A673 (cell line): ENCODE results near the gene ARMCX6. TPM values are rescaled to one million over a fixed set of nuclear protein-coding genes. Genes with fewer than 3 reads are reported as not detected.

ENCODE experiments used
- Bru-seq: library from RNA; stranded (reverse); fragments of 400-500 nt; gene quantifications from one replicate; lab custom pipeline; 2021; lab: Mats Ljungman, UMichigan
- BruChase-seq, 2 experiments: library from RNA; stranded (reverse); fragments of 400-500 nt; gene quantifications; one replicate each; lab custom pipeline; 2021; lab: Mats Ljungman, UMichigan
- BruUV-seq: library from RNA; stranded (reverse); fragments of 400-500 nt; replicated peaks from 2 replicates; lab custom pipeline; 2021; lab: Mats Ljungman, UMichigan
- CTCF ChIA-PET: fragments of 300-600 bp; sonication (Branson Sonifier 250); formaldehyde crosslinking; loops from one replicate; lab custom pipeline; 2022; ENCODE audit warnings: antibody characterized with exemption; lab: Charles Lee
- POLR2A ChIA-PET: fragments of 300-600 bp; sonication (Branson Sonifier 250); formaldehyde crosslinking; loops from one replicate; lab custom pipeline; 2022; ENCODE audit warnings: antibody characterized with exemption; ENCODE audit not compliant: low non-redundant PET; lab: Charles Lee
- DNase-seq: peaks from one replicate; pipeline ENCODE4 v3.0.0-alpha.2; 2015; ENCODE audit warnings: low spot score
- H3K27ac ChIP-seq: fragments of 200-600 bp; sonication (generic); 2 replicates; pipeline ENCODE4 v1.5.1; 2016; ENCODE audit warnings: mixed run types, low read depth, mild to moderate bottlenecking, mixed read lengths, antibody characterized with exemption, low read length; ENCODE audit not compliant: poor library complexity, severe bottlenecking
- H3K27me3 ChIP-seq: fragments of 200-600 bp; sonication (generic); replicated peaks from 2 replicates; pipeline ENCODE4 v1.6.1; 2017; ENCODE audit warnings: mixed run types, low read depth, mild to moderate bottlenecking, mixed read lengths, antibody characterized with exemption, low read length; ENCODE audit not compliant: insufficient read depth, poor library complexity
- H3K36me3 ChIP-seq: fragments of 200-600 bp; sonication (generic); 2 replicates; pipeline ENCODE4 v1.6.1; 2016; ENCODE audit warnings: mixed run types, mild to moderate bottlenecking, mixed read lengths, antibody characterized with exemption, low read length; ENCODE audit not compliant: insufficient read depth, poor library complexity, severe bottlenecking
- H3K4me1 ChIP-seq: fragments of 200-600 bp; sonication (generic); 2 replicates; pipeline ENCODE4 v1.6.1; 2017; ENCODE audit warnings: mixed run types, mild to moderate bottlenecking, mixed read lengths, antibody characterized with exemption, low read length; ENCODE audit not compliant: insufficient read depth, poor library complexity, severe bottlenecking
- H3K4me3 ChIP-seq: fragments of 200-600 bp; sonication (generic); 2 replicates; pipeline ENCODE4 v1.5.1; 2016; ENCODE audit warnings: low read depth, mixed run types, mild to moderate bottlenecking, mixed read lengths, low read length; ENCODE audit not compliant: poor library complexity, severe bottlenecking
- H3K9me3 ChIP-seq: fragments of 200-600 bp; sonication (generic); 2 replicates; pipeline ENCODE4 v1.6.1; 2016; ENCODE audit warnings: mixed run types, low read depth, mild to moderate bottlenecking, mixed read lengths, antibody characterized with exemption, low read length; ENCODE audit not compliant: poor library complexity, severe bottlenecking
- EZH2 ChIP-seq: fragments of 200-600 bp; sonication (generic); IDR thresholded peaks from 2 replicates; pipeline ENCODE4 v1.6.1; 2017; ENCODE audit warnings: borderline replicate concordance, low read depth, mild to moderate bottlenecking, mixed read lengths, antibody characterized with exemption, low read length; ENCODE audit not compliant: poor library complexity, severe bottlenecking
- intact Hi-C: fragments of 100-400 bp; cut with micrococcal nuclease; formaldehyde crosslinking; loops from one replicate; pipeline ENCODE4 v1.10.0; 2022; ENCODE audit not compliant: unreplicated experiment
- long read RNA-seq: library from polyadenylated mRNA; stranded (forward); transcript quantifications from one replicate; pipeline ENCODE4 v2.0.0, GENCODE V29; 2022
- total RNA-seq: library from RNA; stranded (reverse); gene quantifications from 2 replicates; pipeline ENCODE4 v1.2.3, GENCODE V29; 2021
- TF ChIP-seq, protein P1 (sequence below): fragments of 300-800, 200-600 bp; sonication (generic); conservative IDR thresholded peaks from 2 replicates; pipeline ENCODE4 v1.5.1; 2017; ENCODE audit warnings: low read depth, mild to moderate bottlenecking, antibody characterized with exemption, low read length, moderate library complexity, mixed read lengths

ARMCX6 gene
- 39.9 and 44.7 TPM in 2 replicates for total RNA-seq
- percentile 63 among the genes with signal in this experiment for Bru-seq, nascent RNA
- percentile 75 among the genes with signal in this experiment for BruChase-seq, experiment 1, labeled RNA remaining after a 2-hour chase
- BruChase-seq, experiment 2, labeled RNA remaining after a 6-hour chase, result percentile 79 among the genes with signal in this experiment
- long read RNA-seq, transcript ARMCX6-201 (3 exons, 1,846 nt), result minor isoform, 7 of 27 reads
- long read RNA-seq, transcript ARMCX6-206 (4 exons, 846 nt), result major isoform, 11 of 27 reads
- long read RNA-seq, partial matches to known transcripts, result 1 of 27 reads
- long read RNA-seq, other reads (novel, unspliced or antisense), result 7 of 27 reads

DNA sequence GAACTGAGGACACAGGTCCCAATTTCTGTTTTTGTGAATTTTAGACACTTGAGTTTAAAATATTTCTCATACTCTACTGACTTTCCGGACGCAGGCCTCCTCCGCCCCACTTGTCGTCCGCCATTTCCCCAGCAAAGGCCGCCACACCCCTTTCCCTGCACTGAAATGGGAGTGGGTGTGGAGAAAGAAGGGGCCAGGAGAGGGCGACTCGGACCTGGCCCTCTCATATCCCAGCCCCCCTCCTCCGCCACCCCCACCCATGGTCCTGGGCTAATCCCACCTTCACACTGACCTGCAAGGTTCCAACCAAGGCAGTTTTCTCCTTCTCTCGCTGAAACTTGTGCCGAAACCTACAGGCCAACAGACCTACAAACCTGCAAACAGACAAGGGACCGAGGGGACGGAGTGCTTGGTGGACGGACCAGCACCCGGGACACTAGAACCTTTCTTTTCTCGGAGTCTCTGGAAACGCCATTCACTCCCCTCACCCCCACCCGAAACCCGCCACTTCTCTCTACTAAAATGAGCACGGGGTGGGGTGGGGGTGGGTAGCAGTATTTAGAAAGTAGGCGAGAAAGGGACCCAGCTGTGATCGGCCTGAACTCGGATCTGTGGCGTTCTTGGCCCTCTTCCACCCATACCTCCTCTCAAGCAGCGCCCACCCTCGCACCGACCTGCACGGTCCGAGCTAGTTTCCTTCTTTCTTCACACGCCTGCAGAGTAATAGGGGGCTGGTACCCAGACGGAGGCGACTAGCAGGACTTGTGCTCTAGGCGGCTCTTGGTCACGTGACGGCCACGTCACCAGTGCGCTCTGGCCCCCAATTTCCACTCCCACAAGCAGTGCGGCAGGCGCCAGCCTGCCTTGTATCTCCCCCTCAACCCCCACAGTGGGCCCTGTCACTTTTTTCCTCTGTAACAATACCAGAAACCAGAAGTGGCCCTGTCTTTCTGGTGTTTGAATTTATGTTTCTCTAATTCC is at the start of gene ARMCX6:
ARMCX6 (minus strand) TSS at position 790 of the 981 bp plus-strand sequence. CDS start 1,380 bp downstream, outside the sequence.
- BruUV-seq, result no TSS peak
- no peaks in the 10 kb centered on the region for H3K36me3 ChIP-seq
- intact Hi-C loops, result loop anchor here (5.0 kb wide), 2 partner anchors 125 to 180 kb away; no protein-coding TSS in a partner anchor
- H3K27ac ChIP-seq, result peak within 1 kb of the TSS; percentile 70
- CTCF ChIA-PET, result no interaction called here
- POLR2A ChIA-PET, result no interaction called here
- DNase-seq, result peak; percentile 79
- peak within 1 kb of the TSS; percentile 71 for H3K4me3 ChIP-seq
- no peaks in the 10 kb centered on the region for H3K9me3 ChIP-seq
- TF ChIP-seq, protein P1, sequence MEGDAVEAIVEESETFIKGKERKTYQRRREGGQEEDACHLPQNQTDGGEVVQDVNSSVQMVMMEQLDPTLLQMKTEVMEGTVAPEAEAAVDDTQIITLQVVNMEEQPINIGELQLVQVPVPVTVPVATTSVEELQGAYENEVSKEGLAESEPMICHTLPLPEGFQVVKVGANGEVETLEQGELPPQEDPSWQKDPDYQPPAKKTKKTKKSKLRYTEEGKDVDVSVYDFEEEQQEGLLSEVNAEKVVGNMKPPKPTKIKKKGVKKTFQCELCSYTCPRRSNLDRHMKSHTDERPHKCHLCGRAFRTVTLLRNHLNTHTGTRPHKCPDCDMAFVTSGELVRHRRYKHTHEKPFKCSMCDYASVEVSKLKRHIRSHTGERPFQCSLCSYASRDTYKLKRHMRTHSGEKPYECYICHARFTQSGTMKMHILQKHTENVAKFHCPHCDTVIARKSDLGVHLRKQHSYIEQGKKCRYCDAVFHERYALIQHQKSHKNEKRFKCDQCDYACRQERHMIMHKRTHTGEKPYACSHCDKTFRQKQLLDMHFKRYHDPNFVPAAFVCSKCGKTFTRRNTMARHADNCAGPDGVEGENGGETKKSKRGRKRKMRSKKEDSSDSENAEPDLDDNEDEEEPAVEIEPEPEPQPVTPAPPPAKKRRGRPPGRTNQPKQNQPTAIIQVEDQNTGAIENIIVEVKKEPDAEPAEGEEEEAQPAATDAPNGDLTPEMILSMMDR, result peak; percentile 47; the same call in 1 of the 2 replicates
- TF ChIP-seq EZH2, result no peak
- no peaks in the 10 kb centered on the region for H3K27me3 ChIP-seq
- H3K4me1 ChIP-seq, result peaks cover 12% of the 10 kb centered on the region

DNA sequence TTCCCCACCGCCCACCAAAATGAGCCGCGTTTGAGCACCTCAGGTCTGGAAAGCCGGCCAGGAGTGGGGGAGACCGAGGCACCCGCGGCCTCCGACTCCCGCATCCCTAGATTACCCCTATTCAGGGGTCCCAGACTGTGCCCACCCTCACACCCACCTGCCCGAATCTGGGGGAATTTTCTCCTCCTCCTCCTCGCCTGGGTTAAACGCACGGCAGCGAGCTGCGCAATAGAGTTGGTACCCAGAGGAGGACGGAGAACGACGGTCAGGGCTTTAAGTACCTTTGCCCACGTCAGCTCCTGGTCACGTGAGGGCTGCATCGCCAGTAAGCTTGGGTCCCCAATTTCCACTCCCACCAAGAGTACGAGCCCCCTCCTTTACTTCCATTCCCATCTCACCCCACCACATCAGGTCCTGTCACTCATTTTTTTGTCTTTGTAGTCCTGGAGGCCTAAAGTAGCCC is 41.8 kb upstream of the ARMCX6 start, which contains the start of gene ARMCX2:
ARMCX2 (minus strand) TSS at position 250 of the 463 bp plus-strand sequence. CDS start 2,262 bp downstream, outside the sequence.
- TF ChIP-seq EZH2, result no peak
- TF ChIP-seq, protein P1, result no peak
- BruUV-seq, result no TSS peak
- H3K9me3 ChIP-seq, result no peaks in the 10 kb centered on the region
- POLR2A ChIA-PET, result no interaction called here
- H3K36me3 ChIP-seq, result no peaks in the 10 kb centered on the region
- peak within 1 kb of the TSS; percentile 14 for H3K27ac ChIP-seq
- peak; percentile 50 for DNase-seq
- H3K4me3 ChIP-seq, result peak within 1 kb of the TSS; percentile 47
- intact Hi-C loops, result no loop called here
- H3K4me1 ChIP-seq, result peaks cover 3% of the 10 kb centered on the region
- CTCF ChIA-PET, result no interaction called here
- no peaks in the 10 kb centered on the region for H3K27me3 ChIP-seq

DNA sequence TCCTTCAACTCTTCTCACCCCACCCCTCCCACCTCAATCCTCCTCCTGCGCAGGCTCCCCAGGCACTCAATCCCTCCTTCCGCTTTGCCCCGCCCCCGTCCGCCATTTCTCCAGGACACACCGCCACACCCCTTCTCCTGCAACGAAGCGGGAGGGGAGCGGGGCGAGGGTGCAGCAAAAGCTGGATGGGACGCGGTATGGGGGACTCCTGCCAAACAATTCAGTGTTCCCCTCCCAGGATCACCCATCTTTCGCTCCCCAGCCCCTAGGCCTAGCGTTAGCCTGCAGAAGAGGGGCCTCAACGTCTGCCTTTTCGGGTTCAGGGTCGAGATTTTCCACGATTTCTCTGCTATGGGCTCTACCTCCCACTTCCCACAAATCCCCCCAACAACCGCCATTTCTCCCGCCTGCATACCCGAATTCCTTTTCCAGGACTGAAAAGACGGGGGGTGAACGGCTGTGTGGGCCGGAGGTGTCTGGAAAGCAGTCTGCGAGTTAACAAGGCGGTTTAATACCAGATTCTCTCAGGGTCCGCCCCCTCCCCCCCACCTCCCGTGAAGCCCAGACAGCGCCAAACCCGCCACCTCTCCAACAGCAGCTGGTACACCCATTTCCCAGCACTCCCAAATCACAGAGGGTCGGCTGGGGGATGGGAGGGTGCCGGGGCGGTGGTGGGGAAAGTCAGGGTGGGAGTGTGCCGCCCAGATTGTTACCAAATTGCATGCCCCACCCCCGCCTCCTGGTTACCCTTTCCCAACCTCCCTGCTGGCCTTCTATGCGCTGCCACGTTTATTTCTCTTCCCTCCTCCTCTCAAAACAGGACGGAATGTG is 41.1 kb upstream of the ARMCX6 start:
- intact Hi-C loops, result no loop called here
- ChIA-PET CTCF (no interaction called here), POLR2A (no interaction called here)
- Histone ChIP-seq H3K36me3 (no peaks in the 10 kb centered on the region), H3K9me3 (no peaks in the 10 kb centered on the region), H3K27ac (peak overlapping the region; percentile 14), H3K4me1 (peaks cover 3% of the 10 kb centered on the region), H3K27me3 (no peaks in the 10 kb centered on the region), H3K4me3 (peak overlapping the region; percentile 47)
- BruUV-seq, result no TSS peak
- TF ChIP-seq, protein P1, result no peak
- TF ChIP-seq EZH2, result no peak
- peak; percentile 83 for DNase-seq
